HG02981 (cell line): ENCODE measurements around the gene GCNT4.

ENCODE experiments used
- ATAC-seq: cut with Tn5 transposase; IDR thresholded peaks from one replicate; pipeline ENCODE4 v1.9.1; 2021; ENCODE audit warnings: mild to moderate bottlenecking, moderate library complexity; ENCODE audit not compliant: unreplicated experiment

GCNT4 gene

GRCh38 chr5:75018805-75019587 is 33.4 kb downstream of the GCNT4 start:
- ATAC-seq: no peak

DNA sequence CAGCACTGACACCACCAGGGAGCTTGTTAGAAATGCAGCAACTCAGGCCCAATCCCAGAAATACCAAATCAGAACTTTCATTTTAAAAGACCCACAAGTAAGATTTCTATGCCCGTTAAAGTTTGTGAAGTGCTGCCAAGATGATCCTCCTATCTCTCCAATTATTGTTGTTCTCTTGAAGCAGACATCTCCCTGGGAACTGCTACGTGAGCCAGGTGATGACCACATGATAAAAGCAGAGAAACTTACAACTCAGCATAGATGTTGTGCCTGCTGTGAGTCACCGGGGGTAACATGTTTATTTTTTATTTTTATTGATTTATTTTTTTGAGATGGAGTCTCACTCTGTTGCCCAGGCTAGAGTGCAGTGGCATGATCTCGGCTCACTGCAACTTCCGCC is 34.4 kb downstream of the GCNT4 start:
- ATAC-seq: no peak

DNA sequence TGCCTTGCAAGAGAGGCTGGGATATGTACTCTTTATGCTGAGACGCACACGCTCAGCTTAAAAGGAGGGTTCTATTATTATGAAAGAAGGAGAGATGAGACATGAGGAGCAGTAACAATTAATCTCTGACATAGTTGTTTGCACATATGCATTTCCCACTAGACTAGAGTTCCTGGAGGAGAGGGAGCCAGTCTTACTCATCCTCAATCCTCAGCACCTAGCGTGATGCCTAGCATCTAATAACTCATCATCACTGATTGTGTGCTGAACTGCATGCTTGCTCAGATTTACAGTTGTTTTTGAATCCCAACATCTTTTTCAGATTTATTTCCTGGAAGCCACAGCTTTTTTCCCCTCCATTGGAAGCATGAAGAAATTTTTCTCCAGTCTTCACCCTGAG is 35.5 kb downstream of the GCNT4 start:
- no peak for ATAC-seq

DNA sequence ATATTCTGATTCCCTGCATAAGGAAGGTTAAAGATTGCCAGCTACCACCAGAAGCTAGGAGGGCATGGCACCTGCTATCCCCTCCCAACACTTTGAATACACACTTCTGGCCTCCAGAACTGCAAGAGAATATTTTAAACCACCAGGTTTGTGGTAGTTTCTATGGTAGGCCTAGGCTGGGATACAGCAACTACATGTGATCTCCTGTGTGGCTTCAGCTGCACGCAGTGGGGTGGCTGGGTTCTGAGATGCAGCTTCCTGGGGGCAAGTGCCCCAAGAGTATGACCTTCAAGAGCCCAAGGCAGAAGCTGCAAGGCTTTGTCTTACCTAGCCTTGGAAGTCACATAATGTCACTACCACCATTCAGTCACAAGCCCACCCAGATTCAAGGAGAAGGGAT is 39.6 kb downstream of the GCNT4 start:
- ATAC-seq: no peak

DNA sequence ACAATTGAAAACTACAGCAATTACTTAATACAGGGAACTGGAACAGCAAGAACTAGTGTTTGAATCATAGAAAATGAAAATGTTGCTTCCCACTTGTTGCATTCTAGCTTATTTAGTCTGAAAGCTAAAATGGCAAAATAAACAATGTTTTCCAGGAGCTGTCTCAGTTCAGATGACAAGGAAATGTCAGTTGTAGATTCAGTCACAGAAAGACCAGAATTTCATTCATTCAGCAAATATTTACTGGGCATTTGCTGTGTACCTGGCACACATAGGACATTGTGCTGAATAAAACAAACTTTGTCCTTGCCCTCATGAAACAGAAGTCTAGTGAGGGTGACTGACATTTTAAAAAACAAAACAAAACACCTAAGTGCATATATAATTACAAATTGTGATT is 41.5 kb downstream of the GCNT4 start:
- no peak for ATAC-seq

DNA sequence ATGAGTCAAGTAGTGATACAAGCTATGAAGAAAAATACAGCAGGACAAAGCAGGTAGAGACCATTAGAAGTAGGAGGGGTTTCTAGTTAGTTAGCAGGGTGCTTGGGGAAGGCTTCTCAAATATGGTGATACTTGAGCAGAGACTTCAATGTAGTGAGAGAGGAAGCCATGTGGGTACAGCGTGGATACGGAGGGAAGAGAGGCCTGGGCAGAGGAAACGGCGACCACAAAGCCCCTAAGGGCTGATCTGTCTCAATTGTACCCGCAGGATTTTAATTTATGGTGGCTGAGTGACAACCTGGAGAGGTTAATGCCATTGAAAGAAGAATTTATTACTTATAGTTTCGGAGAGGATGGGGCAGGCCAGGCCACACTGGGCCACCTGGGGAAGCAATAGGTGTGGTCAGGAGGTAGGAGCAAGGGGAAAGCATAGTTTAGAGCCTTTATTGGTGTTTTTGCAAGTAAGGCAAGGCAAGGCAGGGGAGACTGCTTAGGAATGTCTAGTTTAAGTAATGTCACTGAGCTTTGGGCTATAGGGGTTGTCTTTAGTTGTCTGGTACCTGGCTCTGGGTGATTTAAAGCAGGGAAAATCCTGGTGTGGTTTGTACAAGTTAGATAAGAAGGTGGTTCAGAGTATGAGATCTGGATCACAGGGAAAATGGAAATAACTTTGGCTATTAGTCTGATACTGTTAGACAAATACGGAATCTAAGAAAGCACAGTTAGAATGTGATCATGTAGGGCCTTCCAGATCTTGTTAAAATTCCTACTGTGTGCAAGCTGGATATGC is 42.6 kb downstream of the GCNT4 start:
- ATAC-seq: no peak

DNA sequence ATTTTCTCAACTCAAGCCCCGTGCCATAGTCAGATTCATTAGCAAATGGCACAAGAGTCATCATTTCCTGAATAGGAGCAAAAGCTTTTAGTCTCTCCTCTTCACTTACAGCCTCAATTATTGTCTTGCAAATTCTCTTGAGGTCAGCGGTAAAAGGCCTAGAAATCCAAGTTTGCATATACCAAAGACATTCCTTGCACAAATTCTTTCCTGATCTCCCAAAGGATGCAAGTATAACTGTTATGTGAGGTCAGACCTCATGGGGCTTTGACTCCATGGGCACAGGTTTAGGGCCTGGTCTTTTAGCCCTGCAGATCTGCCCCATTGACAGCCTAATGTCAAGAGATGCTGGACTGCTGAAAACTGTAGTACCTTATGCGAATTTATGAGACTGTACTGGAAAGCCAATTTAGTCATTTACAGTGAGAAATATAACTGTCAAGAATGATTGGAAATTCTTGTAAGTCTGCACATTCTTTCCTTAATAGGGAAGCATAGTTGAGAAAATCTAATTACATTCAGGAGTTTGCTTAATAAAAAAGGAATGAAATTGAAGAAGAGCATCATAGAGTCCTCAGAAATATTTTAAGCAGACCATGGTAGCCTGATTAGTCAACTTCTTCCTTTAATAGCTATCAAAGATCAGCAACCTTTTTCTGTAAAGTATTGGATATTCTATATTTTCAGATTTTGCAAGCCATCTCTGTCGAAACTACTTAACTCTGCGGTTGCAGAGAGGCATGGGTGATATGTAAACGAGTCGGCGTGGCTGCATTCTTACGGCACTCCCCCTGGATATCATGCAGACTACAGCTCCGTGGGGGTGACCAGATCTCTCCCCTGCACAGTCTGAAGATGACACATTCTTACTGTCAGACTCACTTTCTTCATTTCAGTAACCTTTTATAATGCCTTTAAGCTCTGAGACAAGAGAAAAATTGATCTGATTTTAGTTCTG is 45.2 kb downstream of the GCNT4 start:
- ATAC-seq: no peak

DNA sequence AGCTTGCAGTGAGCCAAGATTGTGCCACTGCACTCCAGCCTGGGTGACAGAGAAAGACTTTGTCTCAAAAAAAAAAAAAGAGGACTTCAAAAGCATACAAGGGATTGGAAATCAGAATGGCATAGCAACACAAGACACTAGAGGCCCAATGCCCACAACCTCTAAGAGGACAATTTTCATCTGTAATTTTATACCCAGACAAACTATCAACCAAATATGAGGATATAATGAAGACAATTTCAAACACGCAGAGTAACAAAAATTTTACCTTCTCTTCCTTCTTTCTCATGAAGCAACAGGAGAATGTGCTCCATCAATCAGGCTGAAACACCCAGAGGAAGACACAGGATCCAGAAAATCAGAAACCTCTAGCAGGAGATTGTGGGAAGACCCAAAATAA is 46.8 kb downstream of the GCNT4 start:
- no peak for ATAC-seq
